AG04449 (cell line): ENCODE data around the gene ZNF443.
"Not testable (repeated sequence)": the region's sequence is repeated elsewhere in the genome, so short reads cannot be mapped to it uniquely, and the experiment has no call there.

ENCODE experiments used
- CTCF ChIA-PET: fragments of 350-600 bp; formaldehyde crosslinking; extraction: SDS; loops from one replicate; lab custom pipeline; 2021; ENCODE audit warnings: antibody characterized with exemption; lab: Yijun Ruan, JAX
- POLR2A ChIA-PET: fragments of 400-600, 350-600 bp; formaldehyde crosslinking; extraction: SDS; loops from one replicate; lab custom pipeline; 2020; ENCODE audit warnings: antibody characterized with exemption, inconsistent platforms; lab: Yijun Ruan, JAX
- DNase-seq: peaks from one replicate; pipeline ENCODE4 v3.0.0-alpha.2; 2010; ENCODE audit warnings: low read depth, low spot score
- H3K4me3 ChIP-seq: 2 replicates; pipeline ENCODE4 v1.5.1; 2011; ENCODE audit warnings: low read depth, mild to moderate bottlenecking, control low read depth, low read length
- CTCF ChIP-seq: IDR thresholded peaks from one replicate; pipeline ENCODE4 v1.5.1; 2011; ENCODE audit warnings: mild to moderate bottlenecking, moderate library complexity, low read length, control low read depth, inconsistent platforms; ENCODE audit not compliant: insufficient read depth; ENCODE audit errors: missing control alignments

Gene ZNF443

GRCh38 chr19:12453495-12453894 lies 12.7 kb upstream of the ZNF443 start:
- POLR2A ChIA-PET = no interaction called here
- DNase-seq = no peak
- CTCF ChIA-PET = no interaction called here
- H3K4me3 ChIP-seq = no peak overlapping the region
- no peak for TF ChIP-seq CTCF

- POLR2A ChIA-PET = interaction anchor here (0.7 kb wide), 1 partner anchor 183 kb away, joined by 3 read pairs; no protein-coding TSS in a partner anchor
- no peak for TF ChIP-seq CTCF
- CTCF ChIA-PET = no interaction called here
- no peak overlapping the region for H3K4me3 ChIP-seq
- no peak for DNase-seq
Measured at GRCh38 chr19:12450844-12451243, 10.0 kb upstream of the ZNF443 start.

GRCh38 chr19:12448808-12449207 lies 8.0 kb upstream of the ZNF443 start:
- ChIA-PET CTCF (no interaction called here), POLR2A (no interaction called here)
- DNase-seq = no peak
- H3K4me3 ChIP-seq = no peak overlapping the region
- no peak for TF ChIP-seq CTCF

GRCh38 chr19:12439686-12440540 lies 908 bp downstream of the ZNF443 start:
- peak overlapping the region; percentile 84 for H3K4me3 ChIP-seq
- DNase-seq, CTCF ChIA-PET, POLR2A ChIA-PET: not testable (repeated sequence)

GRCh38 chr19:12430726-12431299 lies 10.0 kb downstream of the ZNF443 start:
- H3K4me3 ChIP-seq, DNase-seq, POLR2A ChIA-PET, CTCF ChIA-PET: not testable (repeated sequence)

- DNase-seq = no peak
- no peak for TF ChIP-seq CTCF
- ChIA-PET POLR2A (interaction anchor here (0.6 kb wide), 1 partner anchor 51 kb away, joined by 3 read pairs; no protein-coding TSS in a partner anchor), CTCF (no interaction called here)
- H3K4me3 ChIP-seq = no peak overlapping the region
Measured at GRCh38 chr19:12425888-12426274, 14.9 kb downstream of the ZNF443 start.

GRCh38 chr19:12425236-12425887 lies 15.5 kb downstream of the ZNF443 start:
- no peak for DNase-seq
- ChIA-PET CTCF (no interaction called here), POLR2A (interaction anchor here (0.6 kb wide), 1 partner anchor 51 kb away, joined by 3 read pairs; no protein-coding TSS in a partner anchor)
- TF ChIP-seq CTCF = no peak
- H3K4me3 ChIP-seq = no peak overlapping the region

- CTCF ChIA-PET, H3K4me3 ChIP-seq, DNase-seq, POLR2A ChIA-PET: not testable (repeated sequence)
Measured at GRCh38 chr19:12417273-12417672, 23.5 kb downstream of the ZNF443 start.
